ENCODE measurements around the gene ESRRA.

The ESRRA gene

DNA sequence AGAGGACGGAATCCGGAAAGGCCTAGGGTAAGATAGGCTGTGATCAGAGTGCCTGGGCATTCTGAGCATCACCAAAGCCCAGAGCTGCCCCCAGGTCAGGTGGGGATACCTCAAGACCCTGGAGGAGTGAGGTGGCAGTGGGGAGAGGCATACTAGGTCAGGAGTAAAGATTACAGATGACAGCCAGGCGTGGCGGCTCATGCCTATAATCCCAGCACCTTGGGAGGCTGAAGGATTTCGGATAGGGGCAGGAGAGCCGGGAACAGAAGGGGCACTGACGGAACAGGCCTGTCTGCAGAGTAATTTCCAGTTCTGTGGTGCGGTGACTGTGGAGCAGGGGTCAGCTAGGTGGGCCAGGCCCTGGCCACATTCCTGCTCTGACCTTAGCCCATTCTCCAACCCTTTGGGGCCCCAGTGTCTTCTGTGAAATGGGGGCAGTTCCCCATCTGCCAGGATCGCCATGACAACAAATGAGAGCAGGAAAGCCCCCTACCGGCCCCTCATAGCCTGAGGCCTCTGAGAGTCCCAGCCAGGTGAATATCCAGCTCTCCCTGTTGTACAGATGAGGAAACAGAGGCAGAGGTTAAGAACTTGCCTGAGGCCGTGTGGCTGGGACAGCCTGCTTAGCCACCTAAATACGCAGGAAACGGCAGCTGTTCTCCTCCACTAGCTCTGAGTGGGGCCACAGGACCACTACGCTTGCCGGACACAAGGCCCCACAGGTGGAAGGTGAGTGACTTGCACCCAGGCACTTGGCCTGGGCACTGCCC is 30.1 kb upstream of the ESRRA start:
- DNase-seq: no peak

DNA sequence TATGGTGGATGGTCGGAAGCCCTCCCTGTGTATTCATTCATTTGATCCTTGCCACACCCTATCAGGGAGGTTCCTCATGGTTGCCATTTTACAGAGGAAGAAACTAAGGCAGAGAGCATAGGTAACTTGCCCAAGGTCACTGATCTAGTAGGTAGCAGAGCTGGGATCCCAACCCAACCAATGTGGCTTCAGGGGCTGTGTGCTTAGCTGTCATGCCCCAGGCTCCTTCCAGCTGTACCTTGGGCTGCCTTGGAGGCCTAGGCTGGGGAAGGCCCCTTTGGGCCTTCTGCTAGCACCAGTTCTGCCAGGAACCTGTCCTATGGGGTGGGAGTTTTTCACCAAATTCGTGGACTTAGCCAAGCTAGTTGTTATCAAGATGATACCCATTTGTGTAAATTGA is 29.5 kb upstream of the ESRRA start:
- DNase-seq: no peak

DNA sequence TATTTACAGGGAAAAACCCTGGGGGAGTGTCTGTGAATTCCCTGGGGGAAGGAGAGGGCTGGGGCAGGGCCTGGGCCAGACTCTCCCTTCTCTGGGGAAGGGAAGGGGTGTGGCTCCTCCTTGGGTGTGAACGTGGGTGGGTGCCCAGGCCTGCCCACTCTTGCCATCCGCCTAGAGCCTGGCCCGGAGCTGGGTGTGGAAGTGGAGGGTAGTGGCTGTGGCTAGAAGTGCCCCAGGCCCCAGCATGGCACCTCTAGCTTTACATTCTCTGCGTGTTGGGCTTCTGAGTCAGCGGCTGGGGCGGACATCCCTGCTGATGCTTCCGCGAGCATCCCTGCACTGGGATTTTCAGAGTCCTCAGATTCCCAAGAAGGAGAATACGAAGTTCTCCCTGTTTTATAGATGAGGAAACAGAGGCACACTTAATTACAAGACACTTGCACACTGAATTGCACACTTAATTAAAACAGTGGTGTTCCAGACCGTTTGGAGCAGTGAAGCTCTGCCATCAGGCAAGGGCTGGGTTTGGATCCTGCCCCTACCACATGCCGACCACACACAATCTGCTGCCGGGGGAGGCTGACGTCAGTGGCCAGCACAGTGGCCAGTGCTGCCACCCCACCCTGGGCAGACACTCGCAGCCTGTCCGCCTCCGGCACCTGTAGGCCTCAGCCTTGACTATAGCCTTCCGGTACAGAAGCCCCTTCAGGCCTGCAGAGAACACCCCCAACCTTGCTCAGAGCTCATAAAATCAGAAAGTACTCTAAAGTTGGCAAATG is 28.5 kb upstream of the ESRRA start:
- no peak for DNase-seq

DNA sequence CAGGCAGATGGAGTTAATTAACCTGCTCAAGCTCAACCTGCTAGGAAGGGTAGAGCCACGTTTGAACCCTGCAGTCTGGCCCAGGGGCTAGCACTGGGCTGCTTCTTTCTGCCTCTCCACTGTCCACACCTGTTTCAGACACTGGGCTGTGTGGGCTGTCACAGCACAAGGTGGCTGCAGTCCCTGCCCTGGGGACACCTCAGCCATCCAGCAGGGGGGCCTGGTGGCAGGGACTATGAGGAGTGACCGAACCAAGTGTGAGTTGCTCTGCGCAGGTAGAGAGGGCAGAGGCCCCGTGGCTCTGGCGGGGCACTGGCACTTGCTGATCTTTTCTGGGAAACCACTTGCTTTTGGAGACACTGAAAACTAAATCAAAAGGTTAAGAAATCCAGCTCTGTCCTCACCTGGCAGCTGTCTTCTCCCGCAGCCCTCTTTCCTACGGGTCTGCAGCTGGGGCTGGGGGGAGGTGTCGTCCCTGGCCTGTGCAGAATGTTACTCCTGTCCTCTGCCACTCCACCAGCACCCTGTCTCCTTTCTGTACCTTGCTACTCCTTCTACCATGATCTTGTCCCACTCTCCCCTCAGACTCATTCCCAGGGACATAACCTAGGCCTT is 26.6 kb upstream of the ESRRA start:
- no peak for DNase-seq

- DNase-seq: no peak
Measured at GRCh38 chr11:64281957-64282770, 23.2 kb upstream of the ESRRA start.

- DNase-seq: no peak
Measured at GRCh38 chr11:64283092-64283491, 22.2 kb upstream of the ESRRA start.

DNA sequence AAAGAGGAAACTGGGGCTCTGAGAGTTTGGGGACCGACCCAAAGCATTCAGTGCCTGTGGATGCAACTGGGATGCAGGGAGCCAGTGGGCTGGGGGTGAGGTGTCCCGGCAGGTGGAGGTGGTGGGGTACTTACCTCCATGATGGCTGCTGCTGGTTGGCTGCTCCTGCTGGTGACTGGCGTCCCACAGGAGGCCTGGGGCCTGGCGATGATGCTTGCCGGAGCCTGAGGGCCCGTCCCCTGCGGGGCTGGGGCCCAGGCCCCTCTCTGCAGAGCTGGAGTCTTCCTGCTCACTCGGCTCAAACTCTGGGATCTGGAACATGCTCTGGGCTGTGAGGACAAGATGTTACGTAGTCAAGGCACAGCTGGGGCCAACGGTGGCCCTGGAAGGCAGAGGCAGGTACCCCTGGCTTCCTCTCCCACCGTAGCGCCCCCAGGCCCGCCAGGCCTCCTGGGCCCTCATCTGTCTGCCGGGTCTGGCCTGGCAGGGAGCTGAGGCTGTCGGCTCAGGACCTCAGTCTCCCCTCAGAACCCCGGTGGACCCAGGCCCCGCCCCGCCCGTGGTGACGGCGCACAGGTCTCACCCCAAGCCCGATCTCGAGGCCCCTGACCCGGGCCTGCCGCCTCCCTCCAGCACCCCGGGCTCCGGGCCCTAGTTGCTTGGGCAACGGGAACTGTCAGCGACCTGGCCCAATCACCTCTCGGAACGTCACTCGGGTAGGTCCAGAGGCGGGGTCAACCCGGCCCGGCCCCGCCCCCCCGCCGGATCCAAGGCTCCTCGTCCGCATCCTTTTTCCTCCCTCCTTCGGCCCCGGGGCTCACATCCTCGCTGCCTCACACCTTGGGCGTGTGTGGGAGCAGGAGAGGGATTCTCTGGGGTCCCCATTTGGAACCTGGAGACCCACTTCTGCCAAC is 21.0 kb upstream of the ESRRA start, which contains the start of gene BAD:
Gene BAD (minus strand): TSS at position 618 of the 914 bp plus-strand sequence. CDS start 297 bp downstream, at position 321.
- DNase-seq: peak; percentile 84 to 90

- peak; percentile 53 to 71 for DNase-seq
Measured at GRCh38 chr11:64284962-64285884, 20.1 kb upstream of the ESRRA start, which contains the start of gene GPR137. TSS of gene GPR137 (plus strand) at chr11:64285848. CDS start at chr11:64286525, 677 bp downstream.

DNA sequence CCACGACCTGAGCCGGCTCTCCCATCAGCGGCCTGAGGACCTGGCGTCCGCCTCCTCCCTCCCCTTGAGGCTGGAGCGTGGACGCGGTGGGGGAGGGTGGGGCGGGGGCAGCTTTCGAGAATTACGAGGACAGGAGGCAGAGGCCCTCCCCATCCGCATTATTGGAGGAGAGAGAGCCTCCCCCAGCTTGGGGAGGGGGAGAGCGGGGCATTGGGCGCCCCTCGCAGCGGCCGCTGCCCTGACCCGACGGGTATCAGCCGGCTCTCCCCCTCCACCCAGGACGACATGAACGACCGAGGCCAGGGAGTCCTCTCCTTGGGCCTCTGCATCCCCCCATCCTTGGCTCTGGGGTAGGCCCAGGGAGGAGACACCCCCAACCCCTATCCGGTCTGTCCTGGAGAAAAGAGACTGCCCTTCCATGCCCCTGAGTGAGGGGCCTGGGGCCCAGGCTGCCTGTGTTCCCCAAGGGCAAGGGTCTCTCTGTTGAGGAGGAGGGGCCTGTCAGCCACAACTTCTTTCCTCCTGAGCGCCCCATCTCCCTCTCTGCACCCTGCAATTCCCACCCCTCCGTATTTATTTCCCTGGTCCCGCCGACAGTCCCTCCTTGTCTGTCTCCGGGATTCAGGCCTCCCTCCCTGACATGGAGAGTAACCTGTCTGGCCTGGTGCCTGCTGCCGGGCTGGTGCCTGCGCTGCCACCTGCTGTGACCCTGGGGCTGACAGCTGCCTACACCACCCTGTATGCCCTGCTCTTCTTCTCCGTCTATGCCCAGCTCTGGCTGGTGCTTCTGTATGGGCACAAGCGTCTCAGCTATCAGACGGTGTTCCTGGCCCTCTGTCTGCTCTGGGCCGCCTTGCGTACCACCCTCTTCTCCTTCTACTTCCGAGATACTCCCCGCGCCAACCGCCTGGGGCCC is 19.2 kb upstream of the ESRRA start:
- DNase-seq: peak; percentile 20 to 63

DNA sequence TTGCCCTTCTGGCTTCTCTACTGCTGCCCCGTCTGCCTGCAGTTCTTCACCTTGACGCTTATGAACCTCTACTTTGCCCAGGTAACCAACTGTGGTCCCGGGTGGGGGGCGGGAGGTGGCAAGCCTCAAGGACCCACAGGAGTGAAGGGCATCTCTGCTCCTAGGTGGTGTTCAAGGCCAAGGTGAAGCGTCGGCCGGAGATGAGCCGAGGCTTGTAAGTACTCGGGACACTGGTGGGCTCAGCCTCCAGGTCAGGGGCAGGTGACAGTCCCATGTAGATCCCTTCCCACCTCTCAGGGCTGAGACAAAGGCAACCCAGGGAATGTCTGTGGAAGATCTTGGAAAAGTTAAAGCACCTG is 18.5 kb upstream of the ESRRA start:
- no peak for DNase-seq

GRCh38 chr11:64287676-64288352 is 17.5 kb upstream of the ESRRA start:
- no peak for DNase-seq

GRCh38 chr11:64288353-64288750 is 17.0 kb upstream of the ESRRA start:
- DNase-seq: no peak

GRCh38 chr11:64289002-64289564 is 16.2 kb upstream of the ESRRA start:
- DNase-seq: no peak

DNA sequence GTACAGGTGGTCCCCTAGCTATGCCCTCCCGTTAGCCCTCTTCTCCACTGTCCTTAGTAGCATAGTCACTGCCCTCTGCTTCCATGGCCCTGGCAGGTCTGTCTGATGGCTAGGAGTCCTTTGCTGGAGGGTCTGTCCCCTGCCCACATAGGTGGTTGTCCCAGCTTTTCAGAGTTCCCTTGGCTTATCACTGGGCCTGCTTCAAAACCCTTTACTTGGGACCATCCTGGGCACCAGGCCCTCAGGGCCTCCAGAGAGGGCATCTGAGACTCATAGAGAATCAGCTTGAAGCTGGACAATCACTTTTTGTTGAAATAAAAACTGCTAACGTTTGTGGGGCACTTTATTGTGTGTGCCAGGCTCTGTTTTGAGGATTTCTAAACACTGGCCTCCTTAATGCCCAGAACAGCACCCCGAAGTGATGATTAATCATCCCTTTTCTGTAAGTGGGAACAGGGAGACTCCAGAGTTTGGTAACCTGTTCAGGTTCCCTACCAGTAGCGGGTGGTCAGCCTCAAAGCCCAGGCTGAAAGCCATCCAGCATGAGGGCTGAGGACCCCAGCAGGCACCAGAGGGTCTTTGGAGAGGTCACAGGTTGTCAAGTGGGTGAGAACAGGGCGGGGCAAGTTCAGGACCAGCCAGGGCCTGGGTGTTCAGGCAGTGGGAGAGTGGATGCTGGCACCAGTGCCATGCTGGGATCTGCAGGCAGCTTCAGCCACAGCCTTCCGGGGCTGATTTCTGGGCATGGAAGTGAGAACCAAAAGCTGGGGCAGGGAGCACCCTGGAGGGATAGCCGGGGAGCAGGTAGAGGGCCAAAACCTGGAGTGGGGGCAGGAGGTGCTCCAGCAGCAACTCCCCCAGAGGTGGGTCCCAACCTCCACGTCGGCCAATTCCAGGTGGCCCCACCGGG is 14.7 kb upstream of the ESRRA start:
- DNase-seq: no peak

GRCh38 chr11:64291262-64291751 is 14.0 kb upstream of the ESRRA start, which contains the start of gene KCNK4:
TSS of gene KCNK4 (plus strand) at chr11:64291302. CDS start at chr11:64293019, 1,717 bp downstream.
- DNase-seq: no peak

- no peak for DNase-seq
Measured at GRCh38 chr11:64291752-64292459, 13.4 kb upstream of the ESRRA start.
